ENCODE data around the gene SLC22A4. TPM values are rescaled to one million over a fixed set of nuclear protein-coding genes. Genes with fewer than 3 reads are reported as not detected.

Gene SLC22A4
- total RNA-seq, 1 donor from 2014 or later, result 2.2 TPM

- intact Hi-C loops (cut with DNase I), result loop anchor here (1.0 to 5.0 kb wide), 2 partner anchors 35 to 230 kb away; no protein-coding TSS in a partner anchor
- no peak for DNase-seq (ENCODE audit: low spot score)
These were observed 21.6 kb upstream of the SLC22A4 start for GRCh38 chr5:132272311-132273210.

DNA sequence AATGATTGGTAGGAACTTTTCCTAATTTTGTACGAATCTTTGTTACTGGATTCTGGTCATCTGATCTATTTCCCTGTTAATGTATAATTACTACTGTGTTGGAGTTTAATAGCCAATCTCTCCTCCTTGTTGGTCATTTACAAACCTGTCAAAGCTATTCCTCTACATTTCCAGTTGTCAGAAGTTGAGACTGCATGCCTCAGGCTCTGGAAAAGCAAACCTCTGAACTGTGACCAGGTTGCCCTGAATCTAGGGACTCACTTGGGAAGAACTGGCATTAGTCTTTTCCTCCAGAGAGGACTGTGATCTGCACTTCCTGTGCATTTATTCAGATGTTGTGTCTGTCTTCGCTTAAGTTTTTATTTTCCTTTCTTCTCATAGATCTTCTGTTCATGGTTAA is 20.6 kb upstream of the SLC22A4 start:
- intact Hi-C loops (cut with DNase I), result loop anchor here (1.0 to 5.0 kb wide), 2 partner anchors 36 to 229 kb away; no protein-coding TSS in a partner anchor
- no peak for DNase-seq (ENCODE audit: low spot score)

GRCh38 chr5:132274050-132274792 is 20.0 kb upstream of the SLC22A4 start:
- intact Hi-C loops (cut with DNase I), result loop anchor here (5.0 kb wide), 1 partner anchor 228 kb away; no protein-coding TSS in a partner anchor

GRCh38 chr5:132275367-132276220 is 18.6 kb upstream of the SLC22A4 start:
- intact Hi-C loops (cut with DNase I), result no loop called here
- DNase-seq (ENCODE audit: low spot score), result no peak

More at GRCh38 chr5:132274050-132274792, 20.0 kb upstream of the SLC22A4 start:
- DNase-seq (ENCODE audit: low spot score), result no peak

DNA sequence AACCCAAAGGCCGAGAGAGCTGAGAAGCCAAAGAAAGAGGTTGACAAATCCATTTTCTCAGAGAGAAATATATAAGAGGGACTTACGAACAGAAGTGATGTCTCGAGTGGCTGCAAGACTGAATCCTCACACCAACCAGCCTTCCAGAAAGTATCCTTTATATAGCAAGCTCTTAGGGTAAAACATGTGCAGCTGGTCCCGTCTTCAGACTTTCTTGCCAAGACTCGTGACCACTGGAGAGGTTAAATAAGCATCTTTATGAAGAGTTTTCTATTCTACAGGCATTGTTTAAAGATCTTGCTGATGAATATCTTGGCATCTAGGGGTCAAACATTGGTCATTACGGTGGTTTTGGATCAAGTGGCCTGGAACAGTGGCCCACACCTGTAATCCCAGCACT is 16.9 kb upstream of the SLC22A4 start:
- intact Hi-C loops (cut with DNase I), result no loop called here
- no peak for DNase-seq (ENCODE audit: low spot score)

DNA sequence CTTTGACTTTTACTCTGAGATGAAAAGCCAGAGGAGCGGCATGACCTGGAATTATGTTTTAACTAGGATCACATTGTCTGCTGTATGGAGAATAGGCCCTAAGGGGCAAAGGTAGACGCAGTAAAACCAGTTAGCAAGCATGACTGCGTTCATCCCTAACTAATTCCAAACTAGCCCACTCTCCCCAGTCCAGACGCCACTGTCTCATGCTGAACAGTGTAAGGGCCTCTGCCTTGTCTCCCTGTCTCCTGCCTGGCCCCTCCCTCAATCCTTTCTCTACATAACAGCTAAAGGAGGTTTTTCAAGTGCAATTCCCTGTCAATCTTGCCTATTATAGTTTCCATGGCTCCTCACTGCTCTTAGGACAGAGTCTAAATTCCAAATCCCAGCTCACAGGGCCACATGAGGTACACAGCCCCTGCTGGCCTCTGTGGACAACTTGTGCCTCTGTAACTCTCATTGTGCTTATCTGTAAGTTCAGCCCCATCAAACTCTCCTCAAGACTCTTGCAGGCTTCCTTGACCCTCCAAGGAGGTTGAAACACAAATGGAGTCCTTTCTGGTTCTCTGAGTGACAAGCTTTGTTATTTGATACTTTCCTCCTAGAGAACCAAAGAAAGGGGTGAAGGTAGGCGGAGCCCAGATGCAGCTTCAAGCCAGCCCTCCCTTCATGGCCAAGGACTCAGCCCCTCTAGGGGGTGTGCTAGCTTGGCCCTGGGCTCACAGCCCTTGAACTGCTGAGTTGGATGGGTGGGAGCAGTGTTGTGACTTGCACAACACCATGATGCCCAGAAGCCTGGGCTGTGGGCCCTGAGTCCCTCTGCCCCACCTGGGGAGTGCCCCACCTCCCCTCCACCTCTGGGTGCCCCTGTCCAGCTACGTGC is 16.0 kb upstream of the SLC22A4 start:
- intact Hi-C loops (cut with DNase I), result no loop called here

GRCh38 chr5:132279801-132280200 is 14.4 kb upstream of the SLC22A4 start:
- DNase-seq (ENCODE audit: low spot score), result no peak
- intact Hi-C loops (cut with DNase I), result no loop called here

More for the DNA sequence above, 16.0 kb upstream of the SLC22A4 start:
- no peak for DNase-seq (ENCODE audit: low spot score)

GRCh38 chr5:132280371-132281240 is 13.6 kb upstream of the SLC22A4 start:
- DNase-seq (ENCODE audit: low spot score), result no peak
- intact Hi-C loops (cut with DNase I), result no loop called here

DNA sequence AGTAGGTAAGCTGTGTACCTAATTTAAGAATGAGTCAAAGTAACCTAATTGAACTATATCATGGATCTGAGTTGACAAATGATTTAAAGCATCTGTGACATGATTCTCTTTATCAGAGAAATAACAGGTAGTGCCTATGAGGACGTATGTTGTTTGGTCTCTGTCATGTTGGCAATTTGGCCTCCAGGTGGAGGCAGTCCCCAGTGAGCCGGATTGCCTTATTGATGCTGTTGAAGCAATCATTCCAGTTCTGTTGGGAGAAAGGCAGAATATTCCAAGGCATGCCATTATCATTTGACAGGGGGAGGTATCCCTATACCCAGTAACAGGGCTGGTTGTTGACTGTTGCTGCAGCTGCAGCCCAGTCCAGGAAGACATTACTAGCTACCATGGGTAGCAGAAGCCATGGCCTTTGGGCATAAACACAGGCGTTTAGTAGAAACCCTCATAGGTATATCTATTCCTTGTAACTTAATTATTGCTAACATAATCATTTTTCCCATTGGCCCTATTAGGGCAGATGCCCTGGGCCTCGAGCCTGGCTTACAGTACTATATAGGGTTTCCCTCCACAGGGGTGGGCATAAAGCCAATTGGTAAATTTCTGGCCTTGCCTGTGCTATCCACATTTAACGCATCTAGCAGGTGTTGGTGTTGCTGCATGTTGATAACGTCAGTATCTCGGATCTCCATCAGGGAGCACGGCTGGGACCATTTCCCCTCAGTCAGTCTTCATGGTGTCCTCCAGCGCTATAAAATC is 12.2 kb upstream of the SLC22A4 start:
- intact Hi-C loops (cut with DNase I), result no loop called here
- no peak for DNase-seq (ENCODE audit: low spot score)

GRCh38 chr5:132283423-132284043 is 10.7 kb upstream of the SLC22A4 start:
- intact Hi-C loops (cut with DNase I), result no loop called here
- DNase-seq (ENCODE audit: low spot score), result no peak

DNA sequence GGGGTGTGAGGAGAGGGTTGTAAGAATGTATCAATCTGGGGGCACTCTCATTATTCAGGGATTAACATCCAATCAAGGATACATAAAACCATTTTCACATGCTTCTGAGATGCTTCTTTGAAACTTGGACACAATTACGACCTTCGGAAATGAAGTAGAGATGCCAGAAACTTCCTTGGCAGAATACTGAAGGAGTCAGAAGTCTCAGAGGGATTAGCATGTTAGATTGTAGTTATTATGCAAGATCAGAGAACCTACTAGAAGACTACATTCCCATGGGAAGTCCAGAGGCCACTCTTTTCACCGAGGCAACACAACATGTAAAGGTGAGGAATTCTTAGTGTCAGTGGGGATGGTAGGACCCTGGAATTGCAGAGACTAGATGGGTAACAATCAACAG is 5.1 kb upstream of the SLC22A4 start:
- DNase-seq (ENCODE audit: low spot score), result no peak
- intact Hi-C loops (cut with DNase I), result no loop called here

- intact Hi-C loops (cut with DNase I), result loop anchor here (5.0 kb wide), 2 partner anchors 71 to 206 kb away; no protein-coding TSS in a partner anchor
- DNase-seq (ENCODE audit: low spot score), result no peak
These were observed 3.2 kb upstream of the SLC22A4 start for GRCh38 chr5:132291026-132291425.

GRCh38 chr5:132293066-132293991 is 865 bp upstream of the SLC22A4 start:
- DNase-seq (ENCODE audit: low spot score), result peak; percentile 94
- intact Hi-C loops (cut with DNase I), result loop anchor here (2.0 to 5.0 kb wide), 3 partner anchors 67 to 204 kb away; partner anchors contain the start of gene P4HA2

DNA sequence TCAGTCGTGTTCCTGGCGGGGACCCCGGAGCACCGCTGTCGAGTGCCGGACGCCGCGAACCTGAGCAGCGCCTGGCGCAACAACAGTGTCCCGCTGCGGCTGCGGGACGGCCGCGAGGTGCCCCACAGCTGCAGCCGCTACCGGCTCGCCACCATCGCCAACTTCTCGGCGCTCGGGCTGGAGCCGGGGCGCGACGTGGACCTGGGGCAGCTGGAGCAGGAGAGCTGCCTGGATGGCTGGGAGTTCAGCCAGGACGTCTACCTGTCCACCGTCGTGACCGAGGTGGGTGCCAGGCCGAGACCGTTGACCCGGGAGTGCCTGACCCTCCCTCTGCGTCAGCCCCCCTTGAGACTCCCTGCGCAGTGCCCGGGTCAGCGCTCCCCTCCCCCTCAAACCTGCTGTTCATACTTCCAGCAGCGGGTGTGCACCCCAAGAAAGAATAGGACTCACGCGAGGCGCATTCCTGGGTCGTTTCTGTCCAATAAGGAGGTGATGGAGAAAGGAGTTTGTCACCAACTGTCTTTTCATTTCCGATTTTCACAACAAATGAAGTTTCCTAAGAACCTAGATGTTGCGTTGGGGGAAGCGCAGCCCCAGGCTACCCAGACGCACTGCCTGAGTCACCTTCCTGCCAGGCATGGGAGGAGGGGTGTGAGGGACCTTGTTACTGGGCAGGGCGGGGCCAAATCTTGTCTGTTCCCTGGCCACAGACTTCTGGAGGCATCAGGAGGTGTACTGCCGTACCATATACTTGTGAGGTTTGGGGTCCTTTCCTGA is 722 bp downstream of the SLC22A4 start:
- intact Hi-C loops (cut with DNase I), result loop anchor here (5.0 kb wide), 2 partner anchors 67 to 202 kb away; no protein-coding TSS in a partner anchor
- DNase-seq (ENCODE audit: low spot score), result peak; percentile 95
